Stimulated activated naive CD4-positive, alpha-beta T cell (primary cell): ENCODE measurements around the gene FGF19.

Experiments
- DNase-seq, 6 experiments: peaks; one replicate each; lab custom pipeline; 2025; lab: John Stamatoyannopoulos, UW

The FGF19 gene

DNA sequence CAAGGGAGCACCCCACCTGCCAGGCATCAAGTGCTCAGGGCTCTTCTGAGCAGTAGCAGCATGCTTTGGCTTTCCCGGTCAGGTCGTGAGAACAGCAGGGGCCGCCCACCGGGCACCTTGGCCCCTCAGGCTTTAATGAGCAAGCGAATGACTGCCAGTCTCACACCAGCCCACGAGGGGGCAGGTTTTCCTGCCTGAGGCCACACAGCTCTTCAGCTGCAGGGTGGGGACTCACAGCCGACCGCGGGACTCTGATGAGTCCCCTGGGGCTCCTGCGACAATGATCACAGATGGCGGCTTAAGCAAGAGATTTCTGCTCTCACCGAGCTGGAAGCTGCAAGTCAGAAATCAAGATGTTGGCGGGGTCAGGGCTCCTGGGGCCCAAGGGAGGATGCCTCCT lies 14.3 kb upstream of the FGF19 start:
- no peak for DNase-seq

DNA sequence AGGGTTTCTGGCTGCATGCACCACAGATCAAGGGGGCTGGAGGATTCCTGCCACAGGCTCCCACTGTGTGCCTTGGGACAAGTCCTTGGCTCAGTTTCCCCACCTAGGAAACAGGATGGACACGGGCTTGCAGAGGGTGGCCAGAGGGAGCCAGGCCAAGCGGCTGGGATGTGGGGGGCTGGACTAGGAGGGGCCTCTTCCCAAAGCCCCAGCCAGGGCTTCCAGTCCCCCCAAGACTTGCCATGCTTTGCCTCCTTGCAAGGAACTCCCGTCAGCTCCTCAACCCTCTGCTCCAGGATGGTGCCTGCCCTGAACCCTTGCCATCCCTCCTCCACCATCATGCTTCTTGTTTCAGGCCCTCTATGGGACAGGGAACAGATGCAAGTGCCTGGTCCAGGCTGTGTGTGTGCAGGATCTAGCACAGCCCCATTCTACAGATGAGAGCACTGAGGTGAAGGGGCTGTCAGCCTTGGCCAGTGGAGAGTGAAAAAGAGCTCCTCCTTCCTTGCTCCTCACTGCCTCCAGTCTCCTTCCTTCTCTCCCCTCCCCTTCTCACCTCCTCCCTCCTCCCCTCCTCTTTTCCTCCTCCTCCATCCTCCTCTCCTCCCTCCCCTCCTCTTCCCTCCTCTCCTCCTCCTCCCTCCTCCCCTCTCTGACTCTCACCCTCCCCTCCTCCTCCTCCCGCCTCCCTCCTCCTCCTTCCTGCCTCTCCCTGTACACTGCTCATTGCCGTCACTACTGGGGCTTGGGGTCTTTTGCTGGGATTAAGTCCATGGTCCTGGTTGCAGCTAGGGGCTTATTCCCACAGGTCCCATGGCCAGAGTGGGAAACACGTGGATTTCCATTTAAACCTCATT lies 13.3 kb upstream of the FGF19 start:
- DNase-seq: no peak

DNA sequence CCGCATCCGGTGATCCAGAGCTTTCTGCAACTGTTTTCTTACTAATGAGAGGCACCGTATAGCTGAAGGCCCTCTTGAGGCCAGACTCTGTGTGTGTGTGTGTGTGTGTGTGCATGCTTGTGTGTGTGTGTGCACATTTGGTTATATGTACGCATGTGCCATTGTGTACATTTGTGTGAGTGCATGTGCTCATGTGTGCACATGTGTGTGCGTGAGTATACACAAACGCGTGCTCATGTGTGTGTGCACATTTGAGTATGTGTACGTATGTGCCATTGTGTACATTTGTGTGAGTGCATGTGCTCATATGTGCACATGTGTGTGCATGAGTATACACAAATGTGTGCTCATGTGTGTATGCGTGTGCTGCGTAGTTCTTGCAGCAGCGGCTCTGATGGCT lies 12.3 kb upstream of the FGF19 start:
- no peak for DNase-seq

DNA sequence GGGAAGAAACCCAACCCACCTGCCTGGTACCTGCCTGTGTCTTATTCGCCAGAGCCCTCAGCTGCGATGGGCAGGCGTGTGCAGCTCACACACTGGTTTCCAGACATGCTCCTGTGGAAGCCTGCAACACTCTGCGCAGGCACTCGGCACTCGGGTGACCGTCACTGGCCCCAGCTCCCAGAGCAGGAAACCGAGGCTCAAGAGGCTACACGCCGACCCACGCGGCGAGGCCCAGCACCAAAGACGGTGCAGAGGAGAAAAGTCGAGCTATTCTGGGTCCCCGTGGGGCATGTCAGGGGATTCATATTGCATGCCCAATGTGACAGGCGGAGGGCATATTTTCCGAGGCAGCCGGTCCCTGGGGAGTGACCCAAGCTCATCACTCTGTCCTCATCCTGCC lies 11.6 kb upstream of the FGF19 start:
- DNase-seq: no peak

DNA sequence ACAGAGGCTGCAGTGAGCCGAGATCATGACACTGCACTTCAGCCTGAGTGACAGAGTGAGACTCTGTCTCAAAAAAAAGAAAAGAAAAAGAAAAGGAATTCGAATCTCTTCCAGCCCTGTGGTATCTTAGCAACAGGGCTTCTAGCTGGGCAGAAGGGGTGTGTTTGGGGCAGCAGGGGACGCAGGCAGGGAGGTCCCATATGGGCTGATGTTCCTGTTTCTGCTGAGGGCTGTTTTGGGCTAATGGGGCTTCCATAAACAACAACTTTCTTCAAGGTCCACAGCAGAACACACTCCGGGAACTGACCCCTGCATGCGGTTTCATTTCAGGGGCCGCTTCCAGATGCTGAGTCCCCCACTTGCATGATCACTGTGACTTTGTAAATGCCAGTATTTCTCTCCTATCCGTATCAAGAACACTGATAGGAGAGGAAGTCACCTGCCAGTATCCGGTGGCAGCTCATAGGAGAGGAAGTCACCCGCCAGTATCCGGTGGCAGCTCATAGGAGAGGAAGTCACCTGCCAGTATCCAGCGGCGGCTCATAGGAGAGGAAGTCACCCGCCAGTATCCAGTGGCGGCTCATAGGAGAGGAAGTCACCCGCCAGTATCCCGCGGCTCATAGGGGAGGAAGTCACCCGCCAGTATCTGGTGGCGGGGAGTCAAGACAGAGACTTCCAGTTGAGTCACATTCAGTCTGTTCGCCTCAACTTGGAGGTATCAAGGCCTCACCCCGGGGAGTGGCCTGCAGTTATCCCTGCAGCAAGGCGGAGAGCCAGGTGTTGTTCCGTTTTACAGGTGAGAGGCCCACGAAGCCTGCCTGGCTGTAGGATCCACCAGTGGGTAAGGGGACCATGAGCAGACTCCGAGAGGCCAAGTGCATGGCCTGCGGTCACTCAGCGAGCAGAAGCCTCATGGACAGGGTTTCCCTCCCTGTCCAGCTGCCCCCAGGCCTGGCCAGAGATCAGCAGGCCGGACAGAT lies 8.3 kb upstream of the FGF19 start:
- DNase-seq: peak in 4 of 6 experiments; percentile 11 to 70 (median 66)

DNA sequence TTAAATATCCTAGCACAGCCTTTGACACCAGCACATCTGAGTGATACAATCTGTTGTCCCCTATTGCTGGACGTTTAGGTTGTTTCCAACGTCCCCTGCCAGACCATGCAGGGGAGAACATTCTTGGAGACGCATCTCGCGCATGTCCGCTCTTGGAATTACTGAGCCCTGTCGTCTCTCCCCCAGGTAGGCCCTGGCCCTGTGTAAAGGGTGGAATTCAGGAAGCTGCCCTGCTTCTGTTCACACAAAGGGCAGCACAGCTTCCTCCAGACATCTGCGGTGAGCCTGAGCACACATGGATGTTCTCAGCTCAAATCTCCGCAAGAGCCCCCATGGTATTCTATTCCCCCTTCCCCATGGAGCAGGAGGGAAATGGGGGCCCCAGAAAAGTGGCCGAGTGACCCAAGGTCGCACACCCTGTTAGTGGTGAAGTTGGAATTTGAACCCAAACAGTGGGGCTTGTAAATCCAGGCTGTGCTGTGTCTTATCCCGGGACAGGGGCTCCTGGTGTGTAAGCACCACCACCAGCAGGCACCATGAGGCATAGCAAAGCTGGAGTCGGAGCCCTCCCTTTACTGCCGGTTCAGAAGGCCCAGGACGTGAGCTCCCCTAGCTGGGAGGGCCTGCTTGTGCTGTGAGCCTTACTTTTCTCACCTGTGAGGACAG lies 5.0 kb upstream of the FGF19 start:
- no peak for DNase-seq

DNA sequence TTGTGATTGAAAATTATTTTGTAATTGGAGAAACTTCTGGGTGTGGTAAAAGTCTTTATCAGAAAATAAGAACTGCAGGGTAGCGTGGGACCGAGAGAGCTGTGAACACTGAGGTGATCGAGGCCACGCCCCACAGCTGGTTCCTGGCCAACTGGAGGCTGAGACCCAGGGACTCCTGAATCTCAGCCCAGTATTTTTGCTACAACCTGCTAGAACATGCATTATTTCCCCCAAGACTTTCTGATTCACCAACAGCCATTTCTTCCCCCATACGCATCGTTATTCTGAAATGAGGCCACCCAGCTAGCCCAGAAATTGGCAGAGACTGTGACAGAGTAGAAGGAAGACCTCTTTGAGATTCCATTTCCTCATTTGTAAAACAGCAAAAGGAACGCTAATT lies 3.4 kb upstream of the FGF19 start:
- DNase-seq: no peak

DNA sequence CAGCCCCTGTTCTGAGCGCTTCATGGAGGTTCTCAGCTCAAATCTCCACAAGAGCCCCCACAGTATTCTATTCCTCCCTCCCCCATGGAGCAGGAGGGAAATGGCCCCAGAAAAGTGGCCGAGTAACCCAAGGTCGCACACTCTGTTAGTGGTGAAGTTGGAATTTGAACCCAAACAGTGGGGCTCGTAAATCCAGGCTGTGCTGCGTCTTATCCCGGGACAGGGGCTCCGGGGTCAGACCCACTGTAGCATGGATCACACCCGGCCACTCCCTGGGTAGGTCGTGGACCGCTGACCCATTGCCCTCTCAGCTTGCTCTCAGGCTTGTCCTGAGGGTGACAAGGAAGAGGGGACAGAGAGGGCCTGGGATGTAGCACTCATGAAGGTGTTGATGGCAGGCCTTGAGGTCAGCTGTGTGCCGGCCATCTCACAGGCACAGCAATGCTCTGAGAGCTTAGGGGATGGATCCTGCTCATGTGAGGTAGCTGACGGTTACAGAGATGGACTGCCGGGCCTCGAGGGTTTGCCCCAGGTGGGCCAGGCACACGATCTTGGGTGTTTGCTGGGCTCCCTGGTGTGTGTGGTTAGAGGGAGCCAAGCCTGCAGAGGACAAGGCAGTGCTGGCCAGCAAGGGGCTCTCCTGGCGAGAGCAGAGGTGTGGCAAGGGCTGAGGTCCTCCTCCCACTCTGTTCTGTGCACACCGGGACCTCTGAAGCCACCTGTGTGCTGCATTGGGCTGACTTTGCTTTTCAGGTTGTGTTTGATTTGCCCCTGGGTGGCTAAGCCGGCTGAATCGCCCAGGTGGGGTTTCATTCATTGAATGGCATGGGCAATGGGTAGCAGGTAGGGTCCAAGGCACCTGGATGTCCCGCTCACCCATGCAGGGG lies 2.3 kb upstream of the FGF19 start:
- DNase-seq: no peak

DNA sequence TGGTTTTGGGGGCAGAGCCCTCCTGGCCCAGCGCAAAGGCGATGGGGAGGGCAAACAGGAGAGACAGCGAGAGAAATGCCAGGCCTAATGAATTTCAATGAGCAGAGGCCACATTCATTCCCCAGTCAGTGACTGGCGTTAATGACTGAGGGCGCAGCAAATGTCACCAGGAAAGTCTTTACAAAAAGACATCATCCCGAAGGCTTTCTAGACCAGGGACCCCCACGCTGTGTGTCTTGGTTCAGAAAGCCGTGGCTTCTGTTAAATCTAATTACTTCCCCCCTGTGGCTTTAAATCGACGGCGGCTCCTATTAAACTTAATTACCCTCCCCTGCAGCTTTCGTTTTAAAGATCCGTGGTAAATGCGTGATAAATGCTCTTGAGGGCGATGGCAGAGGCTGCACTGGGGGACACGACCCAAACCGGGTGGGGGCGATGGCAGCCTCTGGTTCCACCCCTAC lies 1.6 kb upstream of the FGF19 start:
- no peak for DNase-seq

DNA sequence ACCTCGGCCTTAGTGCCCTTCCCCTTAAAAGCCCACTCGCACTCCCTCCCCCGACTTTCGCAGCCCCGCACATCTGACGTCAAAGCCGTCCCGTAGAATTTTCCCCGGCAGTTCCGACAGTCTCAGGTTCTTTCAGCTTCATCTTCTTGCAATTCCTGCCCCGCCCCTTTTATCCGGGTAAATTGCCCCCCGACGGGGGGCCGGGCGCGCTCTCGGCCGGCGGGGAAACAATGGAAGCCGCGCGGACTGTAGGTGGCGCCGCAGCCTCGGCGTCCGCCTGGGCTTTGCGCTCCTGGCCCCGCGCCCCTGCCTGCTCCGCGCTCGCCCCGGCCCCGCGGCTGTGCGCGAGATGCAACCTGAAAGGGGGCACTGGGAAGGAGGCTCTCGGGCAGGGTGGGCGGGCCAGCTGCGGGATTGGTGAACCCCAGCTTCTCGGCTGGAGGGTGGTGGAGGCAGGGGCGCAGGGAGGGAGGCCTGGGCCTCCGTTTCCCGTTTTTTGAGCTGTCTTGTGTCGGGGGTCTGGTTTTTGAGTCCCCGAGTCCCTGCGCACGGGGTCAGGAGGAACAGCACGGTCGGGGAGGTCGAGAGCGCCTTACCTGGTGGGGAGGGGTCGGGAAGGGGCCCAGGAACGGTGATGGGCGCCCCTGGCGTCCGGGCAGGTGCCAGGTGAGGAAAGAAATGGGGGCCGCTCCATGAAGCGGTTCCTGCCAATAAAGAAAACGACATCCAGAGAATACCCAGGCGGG lies 859 bp upstream of the FGF19 start:
- DNase-seq: peak in 1 of 6 experiments; percentile 11

DNA sequence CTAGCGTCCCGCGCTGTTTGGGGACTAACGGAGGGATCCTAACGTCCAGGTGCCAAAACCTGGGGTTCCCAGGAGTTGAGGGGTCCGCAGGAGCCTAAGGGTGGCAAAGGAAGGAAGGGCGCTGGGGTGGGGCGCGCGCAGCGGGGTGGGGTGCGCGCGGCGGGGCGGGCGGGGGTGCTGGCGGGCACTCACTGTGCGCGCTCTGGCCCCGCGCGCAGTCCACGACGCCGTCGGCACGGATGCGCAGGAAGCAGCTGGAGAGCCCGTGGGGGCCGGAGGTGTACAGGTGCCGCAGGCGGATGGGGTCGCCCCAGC lies 412 bp downstream of the FGF19 start:
- DNase-seq: no peak

DNA sequence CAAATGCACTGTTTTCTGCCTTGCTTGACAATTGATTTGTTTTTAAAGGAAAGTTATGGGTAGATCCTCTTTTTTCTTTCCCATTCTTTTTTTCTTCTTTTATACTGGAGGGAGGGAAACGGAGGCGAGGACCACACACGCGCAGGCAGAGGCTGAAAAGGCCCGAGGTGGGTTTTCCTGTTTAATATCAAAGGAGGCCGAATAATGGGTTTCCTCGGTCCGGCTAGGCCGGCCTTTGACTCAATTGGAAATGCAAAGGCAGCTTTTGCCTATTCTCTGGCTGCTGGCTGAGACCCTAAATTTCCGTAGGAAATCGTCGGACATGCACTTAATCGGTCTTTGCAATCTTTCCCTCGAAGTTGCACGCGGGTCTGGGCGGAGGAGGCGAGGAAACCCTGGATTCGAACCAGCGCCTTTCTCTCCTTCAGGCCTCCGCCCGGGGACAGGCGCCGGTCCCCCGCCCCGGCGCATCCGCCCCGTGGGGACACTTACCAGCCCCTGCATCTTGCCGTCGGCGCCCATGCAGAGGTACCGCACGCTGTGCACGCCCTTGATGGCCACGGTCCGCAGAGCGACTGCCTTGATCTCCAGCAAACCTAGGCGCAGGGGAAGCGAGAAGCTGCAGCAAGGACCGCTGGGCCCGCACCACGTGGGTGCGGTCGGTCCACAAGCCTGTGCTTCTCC lies 911 bp downstream of the FGF19 start:
- DNase-seq: no peak

DNA sequence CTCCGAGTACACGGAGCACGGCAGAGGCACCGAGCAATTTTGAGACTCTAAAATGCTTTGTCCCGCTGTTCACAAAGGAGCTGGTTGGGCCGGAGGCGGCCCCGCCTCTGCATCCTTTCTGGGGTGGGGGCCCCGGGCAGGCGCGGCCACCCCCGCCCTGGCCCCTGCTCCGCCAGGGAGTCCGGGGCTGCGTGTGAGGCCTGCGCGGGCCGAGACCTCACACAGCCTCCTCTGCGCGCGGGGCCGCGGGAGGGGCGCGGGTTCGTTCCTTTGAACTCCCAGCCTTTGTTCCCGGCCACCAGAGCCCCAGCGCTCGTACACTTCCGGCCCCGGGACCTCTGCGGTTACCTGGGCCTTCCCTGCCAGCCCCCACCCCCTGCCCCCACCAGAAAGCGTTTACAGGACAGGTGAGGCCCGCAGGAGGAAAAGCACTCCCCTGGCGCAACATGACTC lies 1.6 kb downstream of the FGF19 start:
- no peak for DNase-seq

DNA sequence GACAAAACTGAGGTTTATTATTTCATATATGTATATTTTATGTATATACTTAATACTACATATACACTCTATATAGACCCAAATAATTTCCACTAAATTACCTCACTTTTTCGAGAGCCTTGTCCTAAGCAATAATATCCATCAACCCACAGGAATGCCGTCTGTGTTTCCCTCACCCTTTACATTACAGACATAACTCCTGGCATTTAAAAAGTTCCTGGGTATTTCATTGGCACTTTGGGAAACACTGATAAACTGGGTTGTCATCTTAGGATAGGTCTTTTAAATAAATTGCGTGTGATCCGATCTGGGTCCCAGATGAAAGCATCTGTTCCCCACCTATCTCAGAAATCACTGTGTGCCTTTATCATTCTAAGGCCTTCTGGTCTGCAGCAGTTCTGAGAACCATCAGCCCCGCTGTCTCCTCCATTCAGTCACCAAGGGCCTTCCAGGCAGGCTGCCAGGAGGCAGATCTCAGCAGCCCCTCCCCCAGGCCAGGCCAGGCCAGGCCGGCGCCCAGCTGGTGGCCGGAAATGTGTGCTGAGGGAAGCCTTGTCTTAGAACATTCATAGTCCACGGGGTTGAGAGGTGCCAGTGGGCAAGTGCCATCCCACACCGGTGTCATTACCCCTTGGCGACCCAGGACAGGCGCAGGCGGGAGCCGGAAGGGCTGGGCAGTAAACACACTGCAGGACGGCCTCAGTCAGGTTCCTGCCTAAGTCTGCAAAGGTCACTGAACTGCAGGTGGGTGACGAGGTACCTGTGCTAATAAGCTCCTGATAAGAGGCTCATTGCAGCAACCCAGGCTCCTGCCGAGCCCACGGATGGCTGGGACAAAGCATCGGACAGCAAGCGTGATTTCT lies 3.3 kb downstream of the FGF19 start:
- DNase-seq: no peak

DNA sequence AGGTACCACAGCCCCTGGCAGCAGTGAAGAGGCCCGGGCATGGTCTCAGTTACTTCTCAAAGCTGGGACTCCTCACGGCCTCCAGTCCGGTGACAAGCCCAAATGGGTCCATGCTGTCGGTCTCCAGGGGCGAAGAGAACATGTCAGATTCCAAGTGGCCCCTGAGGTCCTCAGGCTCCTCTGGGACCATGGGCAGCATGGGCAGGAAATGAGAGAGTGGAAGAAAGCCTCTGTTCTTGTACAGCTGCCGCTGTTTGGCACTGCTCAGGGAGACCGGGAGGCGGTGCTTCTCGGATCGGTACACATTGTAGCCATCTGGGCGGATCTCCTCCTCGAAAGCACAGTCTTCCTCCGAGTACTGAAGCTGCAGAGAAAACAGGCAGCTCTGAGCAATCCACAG lies 4.6 kb downstream of the FGF19 start:
- no peak for DNase-seq

DNA sequence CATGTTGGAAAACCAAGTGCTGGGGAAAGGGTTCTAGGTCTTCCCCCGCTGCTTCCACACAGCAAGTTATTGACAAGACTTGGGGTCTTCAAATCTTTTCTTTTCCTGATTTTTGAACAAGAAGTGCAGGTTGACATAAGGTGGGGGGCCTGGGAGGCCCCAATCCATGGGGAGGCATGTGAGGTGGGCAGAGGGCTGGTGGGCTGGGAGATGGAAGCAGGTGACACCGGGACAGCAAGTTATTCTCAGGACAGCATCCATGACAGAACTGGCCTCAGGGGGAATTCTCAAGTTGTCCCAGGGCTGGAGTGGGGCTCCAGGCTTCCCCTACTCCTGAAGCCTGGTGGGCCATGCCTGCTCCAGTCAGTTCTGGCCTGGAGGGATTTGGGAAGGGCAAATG lies 5.5 kb downstream of the FGF19 start:
- no peak for DNase-seq

DNA sequence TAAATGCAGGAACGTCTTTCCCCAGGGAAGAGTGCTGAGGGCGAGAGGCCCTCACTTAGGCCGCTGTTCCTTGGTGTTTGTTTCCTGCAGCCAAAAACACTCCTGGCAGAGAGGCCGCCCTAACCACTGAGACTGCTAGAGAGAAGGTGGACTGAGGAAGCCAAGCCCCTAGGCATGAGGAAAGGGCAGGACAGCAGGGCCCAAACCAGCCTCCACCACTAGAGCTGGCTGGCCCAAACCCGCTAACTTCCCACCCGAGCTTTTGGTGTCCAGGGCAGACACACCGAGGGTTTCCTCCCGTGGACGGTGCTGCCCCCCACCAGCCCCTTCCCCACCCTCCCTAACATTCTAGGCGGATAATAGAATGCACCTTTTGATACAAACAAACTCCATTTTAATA lies 6.0 kb downstream of the FGF19 start:
- no peak for DNase-seq

DNA sequence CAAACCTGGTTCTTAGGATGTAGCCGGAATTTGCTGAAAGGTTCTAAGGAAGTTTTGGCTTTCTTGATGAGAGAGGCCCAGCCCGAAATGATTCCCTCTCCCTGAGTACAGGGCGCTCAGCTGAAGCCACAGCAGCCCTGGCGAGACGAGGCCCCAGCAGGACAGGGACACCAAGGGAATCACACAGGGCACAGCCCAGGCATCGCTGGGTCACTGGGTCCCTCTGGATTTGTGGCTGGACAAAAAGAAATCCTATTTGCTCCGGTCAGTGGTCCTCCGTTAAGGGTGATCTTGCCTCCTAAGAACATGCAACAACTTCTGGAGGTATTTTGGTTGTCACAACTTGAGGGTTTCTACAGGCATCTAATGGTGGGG lies 6.4 kb downstream of the FGF19 start:
- DNase-seq: no peak
